ENCODE data around the gene CKLF. TPM values are rescaled to one million over a fixed set of nuclear protein-coding genes. Genes with fewer than 3 reads are reported as not detected.
"Not testable (repeated sequence)": the region's sequence is repeated elsewhere in the genome, so short reads cannot be mapped to it uniquely, and the experiment has no call there.

CKLF gene
- total RNA-seq, 1 donor from 2014 or later: 159 TPM

DNA sequence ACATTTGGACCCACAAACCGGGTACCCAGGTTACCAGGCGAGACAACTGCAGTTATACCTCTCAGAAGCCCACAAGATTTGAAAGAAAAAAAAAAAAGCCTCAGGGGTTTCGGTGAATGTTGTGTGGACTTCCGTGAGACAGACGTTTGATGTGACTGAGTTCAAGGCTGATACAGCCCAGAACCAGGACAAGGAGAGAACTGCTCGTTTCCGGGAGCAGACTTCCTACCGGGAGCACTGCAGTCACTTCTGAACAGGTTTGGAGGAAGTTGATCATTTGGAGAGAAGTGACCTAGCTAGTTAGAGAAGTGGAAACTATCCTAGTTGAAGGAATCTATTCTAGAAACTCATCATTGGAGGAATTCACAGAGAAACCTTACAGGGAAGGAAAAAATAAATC is 847 bp downstream of the CKLF start:
- Mint-ChIP-seq H3K36me3 (ENCODE audit: low read depth) (peaks cover 40% of the 10 kb centered on the region), H3K4me1 (ENCODE audit: low read depth) (peaks cover 82% of the 10 kb centered on the region), H3K4me3 (peak overlapping the region; percentile 99), H3K27me3 (ENCODE audit: insufficient read depth) (peaks cover 2% of the 10 kb centered on the region), H3K9me3 (no peaks in the 10 kb centered on the region), H3K27ac (peak overlapping the region; percentile 95)
- no peak for DNase-seq (ENCODE audit: low spot score)
- intact Hi-C loops (cut with micrococcal nuclease): loop anchor here (5.0 kb wide), 1 partner anchor 319 kb away; no protein-coding TSS in a partner anchor

DNA sequence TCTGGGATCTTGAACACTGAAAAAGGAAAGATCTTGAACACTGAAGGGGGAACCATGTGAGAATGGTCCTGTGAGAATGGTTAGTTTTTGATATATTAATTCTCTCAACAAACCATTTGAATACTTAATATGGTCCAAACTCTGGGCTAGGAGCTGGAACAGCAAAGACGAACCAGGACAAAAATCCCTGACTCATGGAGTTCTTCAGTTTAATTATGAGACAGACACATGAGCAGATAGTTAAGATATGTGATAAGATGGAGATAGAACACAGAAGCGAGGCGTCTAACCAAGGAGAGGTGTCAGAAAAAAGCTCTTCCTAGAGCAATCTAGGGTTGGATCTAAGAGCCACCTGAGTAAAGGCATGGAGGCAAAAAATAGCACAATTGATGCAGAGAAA is 1.6 kb downstream of the CKLF start:
- H3K4me1 Mint-ChIP-seq (ENCODE audit: low read depth): peaks cover 82% of the 10 kb centered on the region
- DNase-seq (ENCODE audit: low spot score): no peak
- peak overlapping the region; percentile 95 for H3K27ac Mint-ChIP-seq
- no peaks in the 10 kb centered on the region for H3K9me3 Mint-ChIP-seq
- H3K36me3 Mint-ChIP-seq (ENCODE audit: low read depth): peaks cover 46% of the 10 kb centered on the region
- H3K4me3 Mint-ChIP-seq: peak overlapping the region; percentile 99
- peaks cover 2% of the 10 kb centered on the region for H3K27me3 Mint-ChIP-seq (ENCODE audit: insufficient read depth)
- intact Hi-C loops (cut with micrococcal nuclease): loop anchor here (5.0 kb wide), 1 partner anchor 318 kb away; no protein-coding TSS in a partner anchor

DNA sequence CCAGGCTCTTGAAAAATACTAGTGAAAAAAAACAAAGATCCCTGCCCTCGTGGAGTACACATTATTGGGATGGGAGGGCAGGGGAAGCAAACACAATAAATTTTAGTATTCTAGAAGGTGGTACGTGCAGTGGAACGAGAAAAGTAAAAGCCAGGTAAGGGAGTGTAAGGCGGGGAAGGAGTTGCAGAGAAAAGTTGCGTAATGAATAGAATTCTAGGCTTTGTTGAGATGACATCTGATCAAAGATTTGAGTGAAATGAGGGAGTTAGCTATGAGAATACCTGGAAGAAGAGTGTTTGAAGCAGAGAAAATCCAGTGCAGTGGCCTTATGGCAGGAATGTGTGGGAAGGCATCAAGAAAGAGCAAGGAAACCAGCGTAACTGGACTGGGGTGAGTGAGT is 2.1 kb downstream of the CKLF start:
- Mint-ChIP-seq H3K4me1 (ENCODE audit: low read depth) (peaks cover 82% of the 10 kb centered on the region), H3K27ac (peak overlapping the region; percentile 49), H3K4me3 (peak overlapping the region; percentile 99), H3K36me3 (ENCODE audit: low read depth) (peaks cover 50% of the 10 kb centered on the region), H3K9me3 (no peaks in the 10 kb centered on the region), H3K27me3 (ENCODE audit: insufficient read depth) (peaks cover 2% of the 10 kb centered on the region)
- intact Hi-C loops (cut with micrococcal nuclease): loop anchor here (5.0 kb wide), 1 partner anchor 318 kb away; no protein-coding TSS in a partner anchor
- no peak for DNase-seq (ENCODE audit: low spot score)

GRCh38 chr16:66560107-66560506 is 7.7 kb downstream of the CKLF start:
- Mint-ChIP-seq H3K9me3 (no peaks in the 10 kb centered on the region), H3K27me3 (ENCODE audit: insufficient read depth) (no peaks in the 10 kb centered on the region), H3K4me3 (peak overlapping the region; percentile 21), H3K27ac (peak overlapping the region; percentile 79), H3K4me1 (ENCODE audit: low read depth) (peaks cover 92% of the 10 kb centered on the region), H3K36me3 (ENCODE audit: low read depth) (peaks cover 65% of the 10 kb centered on the region)
- intact Hi-C loops (cut with micrococcal nuclease): no loop called here
- no peak for DNase-seq (ENCODE audit: low spot score)

DNA sequence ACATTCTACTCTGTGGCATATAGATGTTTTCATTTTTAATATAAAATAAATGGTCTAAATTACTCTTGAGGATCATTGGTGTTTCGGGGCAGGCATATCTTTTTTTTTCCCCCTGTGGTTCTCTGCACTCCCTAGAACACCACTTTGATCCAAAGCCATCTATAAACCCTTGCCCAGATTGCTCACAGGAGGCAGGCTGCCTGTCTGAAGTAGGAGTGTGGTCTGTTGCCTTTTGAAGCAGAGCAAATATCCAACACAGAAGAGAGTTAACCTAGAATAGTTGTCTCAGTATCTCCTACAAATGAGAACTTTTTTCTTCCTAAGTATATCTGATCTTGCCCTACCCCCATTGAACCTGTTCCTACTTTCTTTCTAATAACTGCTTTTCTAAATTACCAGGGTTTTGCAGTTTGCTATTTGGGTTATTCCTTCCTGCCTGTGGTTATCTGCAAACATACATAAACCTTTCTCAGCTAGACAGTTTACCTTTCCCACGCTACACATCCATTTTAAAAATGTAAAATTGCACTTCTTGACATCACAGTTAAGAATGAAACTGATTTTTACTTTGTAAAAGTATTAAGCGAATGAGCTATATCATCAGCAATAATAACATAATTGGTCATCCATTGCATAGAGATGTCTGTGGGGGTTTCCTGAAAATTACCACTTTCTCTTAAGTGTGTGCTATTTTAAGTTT is 9.2 kb downstream of the CKLF start:
- no peak for DNase-seq (ENCODE audit: low spot score)
- H3K4me1 Mint-ChIP-seq (ENCODE audit: low read depth): peaks cover 82% of the 10 kb centered on the region
- peak overlapping the region; percentile 84 for H3K27ac Mint-ChIP-seq
- no peaks in the 10 kb centered on the region for H3K27me3 Mint-ChIP-seq (ENCODE audit: insufficient read depth)
- intact Hi-C loops (cut with micrococcal nuclease): loop anchor here (1.0 kb wide), 1 partner anchor 47 kb away; no protein-coding TSS in a partner anchor
- peak overlapping the region; percentile 50 for H3K4me3 Mint-ChIP-seq
- no peaks in the 10 kb centered on the region for H3K9me3 Mint-ChIP-seq
- H3K36me3 Mint-ChIP-seq (ENCODE audit: low read depth): peaks cover 59% of the 10 kb centered on the region

GRCh38 chr16:66562409-66562808 is 10.0 kb downstream of the CKLF start:
- intact Hi-C loops (cut with micrococcal nuclease): no loop called here
- H3K36me3 Mint-ChIP-seq (ENCODE audit: low read depth): peaks cover 65% of the 10 kb centered on the region
- H3K4me3 Mint-ChIP-seq: no peak overlapping the region
- H3K27me3 Mint-ChIP-seq (ENCODE audit: insufficient read depth): no peaks in the 10 kb centered on the region
- peaks cover 78% of the 10 kb centered on the region for H3K4me1 Mint-ChIP-seq (ENCODE audit: low read depth)
- no peak overlapping the region for H3K27ac Mint-ChIP-seq
- no peak for DNase-seq (ENCODE audit: low spot score)
- peaks cover 3% of the 10 kb centered on the region for H3K9me3 Mint-ChIP-seq

DNA sequence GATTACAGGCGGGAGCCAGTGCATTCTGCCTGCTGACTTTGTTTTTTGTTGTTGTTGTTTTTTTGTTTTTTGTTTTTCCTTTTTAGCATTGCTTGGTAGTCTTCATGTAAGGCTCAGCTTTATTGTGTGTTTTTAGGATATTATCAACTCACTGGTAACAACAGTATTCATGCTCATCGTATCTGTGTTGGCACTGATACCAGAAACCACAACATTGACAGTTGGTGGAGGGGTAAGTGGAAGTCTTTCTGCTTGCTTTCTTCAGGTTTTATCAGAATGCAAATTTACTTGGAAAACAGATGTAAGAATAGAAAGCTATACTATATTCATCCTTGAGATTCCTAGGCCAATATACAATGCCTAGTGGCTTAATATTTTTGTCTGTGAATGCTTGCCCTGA is 10.6 kb downstream of the CKLF start:
- no peak for DNase-seq (ENCODE audit: low spot score)
- peaks cover 68% of the 10 kb centered on the region for H3K36me3 Mint-ChIP-seq (ENCODE audit: low read depth)
- H3K4me3 Mint-ChIP-seq: peak overlapping the region; percentile 21
- intact Hi-C loops (cut with micrococcal nuclease): loop anchor here (1.0 kb wide), 1 partner anchor 11 kb away; the partner anchor contains the start of gene CKLF
- H3K27me3 Mint-ChIP-seq (ENCODE audit: insufficient read depth): no peaks in the 10 kb centered on the region
- H3K27ac Mint-ChIP-seq: peak overlapping the region; percentile 42
- peaks cover 3% of the 10 kb centered on the region for H3K9me3 Mint-ChIP-seq
- H3K4me1 Mint-ChIP-seq (ENCODE audit: low read depth): peaks cover 77% of the 10 kb centered on the region

GRCh38 chr16:66563574-66564334 is 11.4 kb downstream of the CKLF start:
- peaks cover 3% of the 10 kb centered on the region for H3K9me3 Mint-ChIP-seq
- DNase-seq (ENCODE audit: low spot score): no peak
- intact Hi-C loops (cut with micrococcal nuclease): loop anchor here (1.0 to 2.0 kb wide), 6 partner anchors 11 to 46 kb away; partner anchors contain the start of genes CKLF and CMTM3
- H3K4me3 Mint-ChIP-seq: no peak overlapping the region
- peaks cover 62% of the 10 kb centered on the region for H3K36me3 Mint-ChIP-seq (ENCODE audit: low read depth)
- no peaks in the 10 kb centered on the region for H3K27me3 Mint-ChIP-seq (ENCODE audit: insufficient read depth)
- peak overlapping the region; percentile 70 for H3K27ac Mint-ChIP-seq
- peaks cover 69% of the 10 kb centered on the region for H3K4me1 Mint-ChIP-seq (ENCODE audit: low read depth)

- intact Hi-C loops (cut with micrococcal nuclease): no loop called here
- peaks cover 60% of the 10 kb centered on the region for H3K4me1 Mint-ChIP-seq (ENCODE audit: low read depth)
- H3K27me3 Mint-ChIP-seq (ENCODE audit: insufficient read depth): no peaks in the 10 kb centered on the region
- H3K27ac Mint-ChIP-seq: peak within 1 kb of the TSS; percentile 18
- H3K9me3 Mint-ChIP-seq: peaks cover 3% of the 10 kb centered on the region
- no peak for DNase-seq (ENCODE audit: low spot score)
- no peak within 1 kb of the TSS for H3K4me3 Mint-ChIP-seq
- peaks cover 61% of the 10 kb centered on the region for H3K36me3 Mint-ChIP-seq (ENCODE audit: low read depth)
Observed at GRCh38 chr16:66566051-66566901, 13.9 kb downstream of the CKLF start, which contains the start of gene CMTM1. Gene CMTM1 (plus strand): TSS chr16:66566439. CDS start chr16:66566514, 75 bp downstream.

DNA sequence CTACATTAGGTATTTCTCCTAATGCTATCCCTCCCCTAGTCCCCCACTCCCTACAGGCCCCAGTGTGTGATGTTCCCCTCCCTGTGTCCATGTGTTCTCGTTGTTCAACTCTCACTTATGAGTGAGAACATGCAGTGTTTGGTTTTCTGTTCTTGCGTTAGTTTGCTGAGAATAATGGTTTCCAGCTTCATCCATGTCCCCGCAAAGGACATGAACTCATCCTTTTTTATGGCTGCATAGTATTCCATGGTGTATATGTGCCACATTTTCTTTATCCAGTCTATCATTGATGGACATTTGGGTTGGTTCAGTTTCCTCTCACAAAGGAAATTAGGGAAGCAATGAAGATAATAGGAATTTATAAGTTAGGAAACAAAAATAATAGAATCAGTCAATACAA is 14.9 kb downstream of the CKLF start:
- H3K9me3 Mint-ChIP-seq; H3K27me3 Mint-ChIP-seq (ENCODE audit: insufficient read depth); intact Hi-C loops (cut with micrococcal nuclease); H3K4me3 Mint-ChIP-seq; DNase-seq (ENCODE audit: low spot score): not testable (repeated sequence)
- H3K4me1 Mint-ChIP-seq (ENCODE audit: low read depth): peaks cover 54% of the 10 kb centered on the region
- H3K27ac Mint-ChIP-seq: peak overlapping the region; percentile 18
- H3K36me3 Mint-ChIP-seq (ENCODE audit: low read depth): peaks cover 60% of the 10 kb centered on the region

GRCh38 chr16:66568355-66568754 is 16.0 kb downstream of the CKLF start:
- H3K4me3 Mint-ChIP-seq: no peak overlapping the region
- intact Hi-C loops (cut with micrococcal nuclease): no loop called here
- H3K4me1 Mint-ChIP-seq (ENCODE audit: low read depth): peaks cover 47% of the 10 kb centered on the region
- H3K27me3 Mint-ChIP-seq (ENCODE audit: insufficient read depth): no peaks in the 10 kb centered on the region
- peaks cover 56% of the 10 kb centered on the region for H3K36me3 Mint-ChIP-seq (ENCODE audit: low read depth)
- peaks cover 3% of the 10 kb centered on the region for H3K9me3 Mint-ChIP-seq
- no peak overlapping the region for H3K27ac Mint-ChIP-seq
- no peak for DNase-seq (ENCODE audit: low spot score)

GRCh38 chr16:66569131-66569530 is 16.8 kb downstream of the CKLF start:
- Mint-ChIP-seq H3K4me1 (ENCODE audit: low read depth) (peaks cover 39% of the 10 kb centered on the region), H3K4me3 (no peak overlapping the region), H3K36me3 (ENCODE audit: low read depth) (peaks cover 52% of the 10 kb centered on the region), H3K27me3 (ENCODE audit: insufficient read depth) (no peaks in the 10 kb centered on the region), H3K9me3 (peaks cover 3% of the 10 kb centered on the region), H3K27ac (no peak overlapping the region)
- intact Hi-C loops (cut with micrococcal nuclease): no loop called here
- no peak for DNase-seq (ENCODE audit: low spot score)
